HCT116 (cell line): ENCODE data around the gene LMO7. TPM values are rescaled to one million over a fixed set of nuclear protein-coding genes. Genes with fewer than 3 reads are reported as not detected.

Experiments used
- ATAC-seq: fragments of 200-7000 bp; cut with Tn5 transposase; 2 replicates; pipeline ENCODE4 v1.9.1; 2020; ENCODE audit warnings: mild to moderate bottlenecking, moderate library complexity
- BruUV-seq: library from RNA; stranded (reverse); fragments of 400-500 nt; replicated peaks from 2 replicates; lab custom pipeline; 2021; lab: Mats Ljungman, UMichigan
- CTCF ChIA-PET: fragments of 300-600 bp; sonication (Branson Sonifier 250); formaldehyde crosslinking; loops from one replicate; lab custom pipeline; 2021; ENCODE audit warnings: antibody characterized with exemption; lab: Charles Lee
- POLR2A ChIA-PET: fragments of 300-600, 350-600 bp; sonication (Branson Sonifier 250); formaldehyde crosslinking; loops from one replicate; lab custom pipeline; 2021; ENCODE audit warnings: antibody characterized with exemption; lab: Charles Lee
- RAD21 ChIA-PET, 2 experiments: fragments of 300-600 bp; sonication (Branson Sonifier 250); formaldehyde crosslinking; loops; one replicate each; lab custom pipeline; 2023; ENCODE audit warnings: low total read pairs in 2 of 2; ENCODE audit not compliant: uncharacterized antibody in 2 of 2, unreplicated experiment in 2 of 2, low non-redundant PET in 1 of 2; lab: Charles Lee
- DNase-seq: peaks from one replicate; pipeline ENCODE4 v3.0.0-alpha.2; 2010; ENCODE audit warnings: low read depth, low spot score
- H2AFZ ChIP-seq: fragments of 200-600 bp; shearing (Covaris generic), sonication (generic); 2 replicates; pipeline ENCODE4 v1.6.1; 2017; ENCODE audit warnings: low read depth, mixed run types, mixed read lengths, antibody characterized with exemption, low read length; ENCODE audit not compliant: poor library complexity, severe bottlenecking
- H3K27ac ChIP-seq: 2 replicates; pipeline ENCODE4 v1.5.1; 2012; ENCODE audit warnings: low read depth, low read length
- H3K27me3 ChIP-seq: fragments of 200-600 bp; sonication (generic); 2 replicates; pipeline ENCODE4 v1.6.1; 2016; ENCODE audit warnings: mixed run types, low read length, mixed read lengths; ENCODE audit not compliant: insufficient read depth
- H3K36me3 ChIP-seq, 2 experiments: fragments of 200-500 bp in 1 of 2; fragments of 200-600 bp in 1 of 2; sonication (Bioruptor generic) in 1 of 2; sonication (generic) in 1 of 2; 2 replicates each; pipeline versions ENCODE4 v1.5.1 to v1.6.1; 2014 to 2016; ENCODE audit warnings: low read length in 2 of 2, inconsistent platforms in 1 of 2, mixed read lengths in 1 of 2, mixed run types in 1 of 2; ENCODE audit not compliant: insufficient read depth in 2 of 2, control insufficient read depth in 1 of 2
- H3K4me1 ChIP-seq, 2 experiments: fragments of 200-600 bp in 1 of 2; sonication (generic) in 1 of 2; 2 replicates each; pipeline versions ENCODE4 v1.5.1 to v1.6.1; 2012 to 2017; ENCODE audit warnings: low read length in 2 of 2, inconsistent platforms in 1 of 2, mild to moderate bottlenecking in 1 of 2, mixed read lengths in 1 of 2, mixed run types in 1 of 2, moderate library complexity in 1 of 2; ENCODE audit not compliant: insufficient read depth in 2 of 2, control insufficient read depth in 1 of 2
- H3K4me2 ChIP-seq: fragments of 200-600 bp; sonication (generic); 2 replicates; pipeline ENCODE4 v1.6.1; 2017; ENCODE audit warnings: mixed run types, low read length, mixed read lengths
- H3K4me3 ChIP-seq, 2 experiments: fragments of 200-600 bp in 1 of 2; sonication (generic) in 1 of 2; replicated peaks in 1 of 2; 2 replicates each; pipeline ENCODE4 v1.5.1; 2011 to 2016; ENCODE audit warnings: low read length in 2 of 2, control low read depth in 1 of 2, low read depth in 1 of 2, mild to moderate bottlenecking in 1 of 2, mixed read lengths in 1 of 2, mixed run types in 1 of 2
- H3K79me2 ChIP-seq: fragments of 200-600 bp; sonication (generic); 2 replicates; pipeline ENCODE4 v1.6.1; 2017; ENCODE audit warnings: mild to moderate bottlenecking, mixed run types, low read length, moderate library complexity, mixed read lengths; ENCODE audit not compliant: insufficient read depth
- H3K9ac ChIP-seq: fragments of 200-600 bp; sonication (generic); 2 replicates; pipeline ENCODE4 v1.6.1; 2016; ENCODE audit warnings: low read length, mixed read lengths
- H3K9me2 ChIP-seq: fragments of 200-600 bp; sonication (generic), shearing (Covaris generic); 2 replicates; pipeline ENCODE4 v1.6.1; 2017; ENCODE audit warnings: mixed run types, mild to moderate bottlenecking, moderate library complexity; ENCODE audit not compliant: insufficient read depth
- H3K9me3 ChIP-seq, 2 experiments: fragments of 200-500 bp in 1 of 2; fragments of 200-600 bp in 1 of 2; sonication (Bioruptor generic) in 1 of 2; sonication (generic) in 1 of 2; 2 replicates each; pipeline ENCODE4 v1.6.1; 2014 to 2017; ENCODE audit warnings: low read length in 2 of 2, mixed read lengths in 2 of 2, inconsistent platforms in 1 of 2, low read depth in 1 of 2, mild to moderate bottlenecking in 1 of 2, mixed run types in 1 of 2, moderate library complexity in 1 of 2; ENCODE audit not compliant: control insufficient read depth in 1 of 2, insufficient read depth in 1 of 2
- H4K20me1 ChIP-seq: fragments of 200-600 bp; sonication (generic), shearing (Covaris generic); 2 replicates; pipeline ENCODE4 v1.6.1; 2017; ENCODE audit warnings: mixed run types, mild to moderate bottlenecking, moderate library complexity; ENCODE audit not compliant: insufficient read depth
- CEBPB ChIP-seq: IDR thresholded peaks from 2 replicates; pipeline ENCODE4 v1.6.1; 2012; ENCODE audit warnings: low read depth
- EZH2phosphoT487 ChIP-seq: fragments of 200-600 bp; IDR thresholded peaks from 2 replicates; pipeline ENCODE4 v1.6.1; 2018; ENCODE audit warnings: antibody characterized with exemption, borderline replicate concordance
- JUND ChIP-seq: IDR thresholded peaks from 2 replicates; pipeline ENCODE4 v1.6.1; 2012
- POLR2AphosphoS5 ChIP-seq: IDR thresholded peaks from 2 replicates; pipeline ENCODE4 v1.6.1; 2011; ENCODE audit warnings: mild to moderate bottlenecking, low read depth, low read length, moderate library complexity
- SIN3A ChIP-seq: IDR thresholded peaks from 2 replicates; pipeline ENCODE4 v1.6.1; 2012; ENCODE audit warnings: low read depth
- TCF7L2 ChIP-seq: IDR thresholded peaks from 2 replicates; pipeline ENCODE4 v1.7.0; 2011; ENCODE audit warnings: borderline replicate concordance, inconsistent platforms; ENCODE audit not compliant: insufficient read depth, insufficient read length; ENCODE audit errors: extremely low read depth
- YY1 ChIP-seq: IDR thresholded peaks from 2 replicates; pipeline ENCODE4 v1.6.1; 2011; ENCODE audit warnings: low read length, low read depth, moderate library complexity, mild to moderate bottlenecking; ENCODE audit not compliant: insufficient replicate concordance; ENCODE audit errors: extremely low read depth
- ZNF274 ChIP-seq: fragments of 200-500 bp; sonication (Bioruptor generic); IDR thresholded peaks from 2 replicates; pipeline ENCODE4 v1.6.1; 2014; ENCODE audit warnings: mild to moderate bottlenecking, low read depth, low read length, inconsistent platforms
- intact Hi-C: fragments of 100-400 bp; cut with micrococcal nuclease; formaldehyde crosslinking; loops from 2 replicates; pipeline ENCODE4 v1.10.0; 2022
- total RNA-seq: library from RNA; stranded (reverse); gene quantifications from one replicate; pipeline ENCODE4 v1.2.1, GENCODE V29; 2021; ENCODE audit not compliant: unreplicated experiment
- TF ChIP-seq, protein P1 (sequence below): IDR thresholded peaks from 2 replicates; pipeline ENCODE4 v1.6.1; 2012; ENCODE audit warnings: low read depth
- TF ChIP-seq, protein P2 (sequence below): IDR thresholded peaks from 2 replicates; pipeline ENCODE4 v1.6.1; 2011; ENCODE audit warnings: mild to moderate bottlenecking, low read length, moderate library complexity; ENCODE audit not compliant: insufficient replicate concordance; ENCODE audit errors: extremely low read depth
- TF ChIP-seq, protein P3 (sequence below): IDR thresholded peaks from 2 replicates; pipeline ENCODE4 v1.6.1; 2012
- TF ChIP-seq, protein P4 (sequence below): IDR thresholded peaks from 2 replicates; pipeline ENCODE4 v1.6.1; 2012
- TF ChIP-seq, protein P5 (sequence below), 3 experiments: fragments of 200-600 bp in 1 of 3; sonication (generic) in 1 of 3; IDR thresholded peaks in 2 of 3; conservative IDR thresholded peaks in 1 of 3; 2 replicates each; pipeline ENCODE4 v1.5.1; 2012 to 2017; ENCODE audit warnings: low read depth in 2 of 3, low read length in 2 of 3, antibody characterized with exemption in 1 of 3, borderline replicate concordance in 1 of 3, control low read depth in 1 of 3, mild to moderate bottlenecking in 1 of 3, mixed read lengths in 1 of 3, mixed run types in 1 of 3, moderate library complexity in 1 of 3; ENCODE audit not compliant: insufficient read depth in 1 of 3

Gene LMO7
- total RNA-seq, 1 experiment from 2014 or later, result 8.1 TPM

DNA sequence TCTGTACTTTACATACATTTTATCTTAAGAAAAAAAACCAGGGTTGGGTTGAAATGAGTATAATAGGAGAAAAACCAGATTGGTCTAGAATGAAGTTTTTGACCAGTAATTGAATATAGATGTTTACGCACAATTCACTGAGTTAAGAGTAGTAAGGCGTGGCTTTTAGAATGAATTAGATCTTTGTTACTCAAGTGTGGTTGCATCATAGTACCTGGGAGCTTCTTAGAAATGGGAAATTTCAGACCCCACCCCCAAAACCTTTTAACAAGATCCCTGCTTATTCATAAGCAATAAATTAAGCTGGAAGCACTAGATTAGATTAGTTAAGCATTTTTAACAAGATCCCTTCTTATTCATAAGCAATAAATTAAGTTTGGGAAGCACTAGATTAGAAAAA is 28.7 kb upstream of the LMO7 start (continued):
- TF ChIP-seq, protein P1, sequence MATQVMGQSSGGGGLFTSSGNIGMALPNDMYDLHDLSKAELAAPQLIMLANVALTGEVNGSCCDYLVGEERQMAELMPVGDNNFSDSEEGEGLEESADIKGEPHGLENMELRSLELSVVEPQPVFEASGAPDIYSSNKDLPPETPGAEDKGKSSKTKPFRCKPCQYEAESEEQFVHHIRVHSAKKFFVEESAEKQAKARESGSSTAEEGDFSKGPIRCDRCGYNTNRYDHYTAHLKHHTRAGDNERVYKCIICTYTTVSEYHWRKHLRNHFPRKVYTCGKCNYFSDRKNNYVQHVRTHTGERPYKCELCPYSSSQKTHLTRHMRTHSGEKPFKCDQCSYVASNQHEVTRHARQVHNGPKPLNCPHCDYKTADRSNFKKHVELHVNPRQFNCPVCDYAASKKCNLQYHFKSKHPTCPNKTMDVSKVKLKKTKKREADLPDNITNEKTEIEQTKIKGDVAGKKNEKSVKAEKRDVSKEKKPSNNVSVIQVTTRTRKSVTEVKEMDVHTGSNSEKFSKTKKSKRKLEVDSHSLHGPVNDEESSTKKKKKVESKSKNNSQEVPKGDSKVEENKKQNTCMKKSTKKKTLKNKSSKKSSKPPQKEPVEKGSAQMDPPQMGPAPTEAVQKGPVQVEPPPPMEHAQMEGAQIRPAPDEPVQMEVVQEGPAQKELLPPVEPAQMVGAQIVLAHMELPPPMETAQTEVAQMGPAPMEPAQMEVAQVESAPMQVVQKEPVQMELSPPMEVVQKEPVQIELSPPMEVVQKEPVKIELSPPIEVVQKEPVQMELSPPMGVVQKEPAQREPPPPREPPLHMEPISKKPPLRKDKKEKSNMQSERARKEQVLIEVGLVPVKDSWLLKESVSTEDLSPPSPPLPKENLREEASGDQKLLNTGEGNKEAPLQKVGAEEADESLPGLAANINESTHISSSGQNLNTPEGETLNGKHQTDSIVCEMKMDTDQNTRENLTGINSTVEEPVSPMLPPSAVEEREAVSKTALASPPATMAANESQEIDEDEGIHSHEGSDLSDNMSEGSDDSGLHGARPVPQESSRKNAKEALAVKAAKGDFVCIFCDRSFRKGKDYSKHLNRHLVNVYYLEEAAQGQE, result no peak
- TF ChIP-seq, protein P2, sequence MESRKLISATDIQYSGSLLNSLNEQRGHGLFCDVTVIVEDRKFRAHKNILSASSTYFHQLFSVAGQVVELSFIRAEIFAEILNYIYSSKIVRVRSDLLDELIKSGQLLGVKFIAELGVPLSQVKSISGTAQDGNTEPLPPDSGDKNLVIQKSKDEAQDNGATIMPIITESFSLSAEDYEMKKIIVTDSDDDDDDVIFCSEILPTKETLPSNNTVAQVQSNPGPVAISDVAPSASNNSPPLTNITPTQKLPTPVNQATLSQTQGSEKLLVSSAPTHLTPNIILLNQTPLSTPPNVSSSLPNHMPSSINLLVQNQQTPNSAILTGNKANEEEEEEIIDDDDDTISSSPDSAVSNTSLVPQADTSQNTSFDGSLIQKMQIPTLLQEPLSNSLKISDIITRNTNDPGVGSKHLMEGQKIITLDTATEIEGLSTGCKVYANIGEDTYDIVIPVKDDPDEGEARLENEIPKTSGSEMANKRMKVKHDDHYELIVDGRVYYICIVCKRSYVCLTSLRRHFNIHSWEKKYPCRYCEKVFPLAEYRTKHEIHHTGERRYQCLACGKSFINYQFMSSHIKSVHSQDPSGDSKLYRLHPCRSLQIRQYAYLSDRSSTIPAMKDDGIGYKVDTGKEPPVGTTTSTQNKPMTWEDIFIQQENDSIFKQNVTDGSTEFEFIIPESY, result no peak
- no peak for TF ChIP-seq CEBPB
- no peak for TF ChIP-seq ZNF274

DNA sequence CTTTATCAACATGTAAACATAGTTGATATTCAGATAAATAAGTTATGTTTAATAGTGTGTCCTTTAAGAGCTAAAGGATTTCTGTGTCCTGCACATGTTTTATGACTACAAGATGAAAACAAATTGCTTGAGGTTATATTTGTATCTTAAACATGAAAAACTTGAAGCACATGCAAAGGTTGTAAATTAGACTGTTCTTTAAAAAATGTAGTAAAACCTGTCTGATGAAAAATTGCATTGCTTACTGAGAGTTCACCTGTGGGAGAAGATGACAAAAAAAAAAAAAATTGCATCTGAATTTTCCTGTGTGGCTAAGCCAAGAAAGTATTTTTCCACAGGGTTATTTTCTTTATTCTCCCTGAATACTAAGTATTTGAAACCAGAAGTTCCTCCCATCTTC is 25.7 kb upstream of the LMO7 start:
- intact Hi-C loops, result no loop called here
- Histone ChIP-seq H3K36me3 (no peaks in the 10 kb centered on the region), H3K27me3 (no peaks in the 10 kb centered on the region), H3K9me2 (no peaks in the 10 kb centered on the region), H3K4me3 (no peak overlapping the region), H3K4me1 (no peaks in the 10 kb centered on the region; a peak in 1 of 4 replicates), H3K9ac (no peak overlapping the region), H2AFZ (no peak overlapping the region), H4K20me1 (no peaks in the 10 kb centered on the region), H3K9me3 (no peaks in the 10 kb centered on the region), H3K4me2 (no peak overlapping the region), H3K27ac (no peak overlapping the region), H3K79me2 (no peaks in the 10 kb centered on the region)
- BruUV-seq, result no TSS peak
- ATAC-seq, result no peak
- RAD21 ChIA-PET, result no interaction called here
- POLR2A ChIA-PET, result no interaction called here
- no peak for DNase-seq
- CTCF ChIA-PET, result no interaction called here
- TF ChIP-seq CEBPB (no peak), POLR2AphosphoS5 (no peak), YY1 (no peak), EZH2phosphoT487 (no peak), JUND (no peak), TCF7L2 (no peak), SIN3A (no peak)
- TF ChIP-seq, protein P3, sequence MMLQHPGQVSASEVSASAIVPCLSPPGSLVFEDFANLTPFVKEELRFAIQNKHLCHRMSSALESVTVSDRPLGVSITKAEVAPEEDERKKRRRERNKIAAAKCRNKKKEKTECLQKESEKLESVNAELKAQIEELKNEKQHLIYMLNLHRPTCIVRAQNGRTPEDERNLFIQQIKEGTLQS, result no peak
- TF ChIP-seq, protein P4, sequence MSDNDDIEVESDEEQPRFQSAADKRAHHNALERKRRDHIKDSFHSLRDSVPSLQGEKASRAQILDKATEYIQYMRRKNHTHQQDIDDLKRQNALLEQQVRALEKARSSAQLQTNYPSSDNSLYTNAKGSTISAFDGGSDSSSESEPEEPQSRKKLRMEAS, result no peak
- TF ChIP-seq, protein P5, sequence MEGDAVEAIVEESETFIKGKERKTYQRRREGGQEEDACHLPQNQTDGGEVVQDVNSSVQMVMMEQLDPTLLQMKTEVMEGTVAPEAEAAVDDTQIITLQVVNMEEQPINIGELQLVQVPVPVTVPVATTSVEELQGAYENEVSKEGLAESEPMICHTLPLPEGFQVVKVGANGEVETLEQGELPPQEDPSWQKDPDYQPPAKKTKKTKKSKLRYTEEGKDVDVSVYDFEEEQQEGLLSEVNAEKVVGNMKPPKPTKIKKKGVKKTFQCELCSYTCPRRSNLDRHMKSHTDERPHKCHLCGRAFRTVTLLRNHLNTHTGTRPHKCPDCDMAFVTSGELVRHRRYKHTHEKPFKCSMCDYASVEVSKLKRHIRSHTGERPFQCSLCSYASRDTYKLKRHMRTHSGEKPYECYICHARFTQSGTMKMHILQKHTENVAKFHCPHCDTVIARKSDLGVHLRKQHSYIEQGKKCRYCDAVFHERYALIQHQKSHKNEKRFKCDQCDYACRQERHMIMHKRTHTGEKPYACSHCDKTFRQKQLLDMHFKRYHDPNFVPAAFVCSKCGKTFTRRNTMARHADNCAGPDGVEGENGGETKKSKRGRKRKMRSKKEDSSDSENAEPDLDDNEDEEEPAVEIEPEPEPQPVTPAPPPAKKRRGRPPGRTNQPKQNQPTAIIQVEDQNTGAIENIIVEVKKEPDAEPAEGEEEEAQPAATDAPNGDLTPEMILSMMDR (IDR thresholded peaks at IDR 0.05 in 2 of 3, conservative IDR thresholded peaks at IDR 0.05 in 1 of 3; ENCODE audit: borderline replicate concordance in 1 of 3, insufficient read depth in 1 of 3, low read depth in 2 of 3, low read length in 2 of 3), result no peak
